OCI-LY7 (cell line): ENCODE results near the gene DHRS3. TPM values are rescaled to one million over a fixed set of nuclear protein-coding genes. Genes with fewer than 3 reads are reported as not detected.
A peak's percentile ranks its signal among the peaks of the same experiment; 100 is the strongest.

ENCODE experiments used
- BruUV-seq: library from RNA; stranded (reverse); fragments of 400-500 nt; replicated peaks from 2 replicates; lab custom pipeline; 2021; lab: Mats Ljungman, UMichigan
- CTCF ChIA-PET: fragments of 300-600 bp; sonication (Branson Sonifier 250); formaldehyde crosslinking; loops from one replicate; lab custom pipeline; 2022; ENCODE audit warnings: antibody characterized with exemption; ENCODE audit not compliant: unreplicated experiment; lab: Charles Lee
- POLR2A ChIA-PET: fragments of 300-600 bp; sonication (Branson Sonifier 250); formaldehyde crosslinking; loops from one replicate; lab custom pipeline; 2022; ENCODE audit warnings: antibody characterized with exemption; lab: Charles Lee
- DNase-seq: peaks from one replicate; pipeline ENCODE4 v3.0.0-alpha.2; 2015; ENCODE audit warnings: low spot score
- H2AFZ ChIP-seq: fragments of 200-600 bp; sonication (generic), shearing (Covaris generic); 2 replicates; pipeline ENCODE4 v1.6.1; 2014; ENCODE audit warnings: mild to moderate bottlenecking, antibody characterized with exemption, low read length, moderate library complexity
- H3K27ac ChIP-seq: fragments of 200-600 bp; sonication (generic); 2 replicates; pipeline ENCODE4 v1.5.1; 2014; ENCODE audit warnings: mixed run types, low read depth, mild to moderate bottlenecking, moderate library complexity, low read length, inconsistent platforms; ENCODE audit not compliant: poor library complexity, severe bottlenecking
- H3K36me3 ChIP-seq: fragments of 200-600 bp; sonication (generic); 2 replicates; pipeline ENCODE4 v1.6.1; 2014; ENCODE audit warnings: mild to moderate bottlenecking, antibody characterized with exemption, low read length, moderate library complexity, mixed read lengths; ENCODE audit not compliant: insufficient read depth
- H3K4me1 ChIP-seq: fragments of 200-600 bp; sonication (generic); 2 replicates; pipeline ENCODE4 v1.5.1; 2014; ENCODE audit warnings: mild to moderate bottlenecking, low read length; ENCODE audit not compliant: insufficient read depth, poor library complexity, severe bottlenecking
- H3K4me2 ChIP-seq: fragments of 200-600 bp; sonication (generic); 2 replicates; pipeline ENCODE4 v1.6.1; 2014; ENCODE audit warnings: mild to moderate bottlenecking, low read length
- H3K4me3 ChIP-seq: fragments of 200-600 bp; sonication (generic); 2 replicates; pipeline ENCODE4 v1.5.1; 2014; ENCODE audit warnings: mild to moderate bottlenecking, low read depth, low read length; ENCODE audit not compliant: poor library complexity, severe bottlenecking
- H3K79me2 ChIP-seq: fragments of 200-600 bp; sonication (generic); 2 replicates; pipeline ENCODE4 v1.6.1; 2016; ENCODE audit warnings: low read depth, mild to moderate bottlenecking, low read length, moderate library complexity, mixed read lengths; ENCODE audit not compliant: insufficient read depth
- H3K9me2 ChIP-seq: fragments of 200-600 bp; sonication (generic); 2 replicates; pipeline ENCODE4 v1.6.1; 2016; ENCODE audit warnings: mild to moderate bottlenecking, low read length, mixed read lengths; ENCODE audit not compliant: insufficient read depth
- H3K9me3 ChIP-seq: fragments of 200-600 bp; sonication (generic); 2 replicates; pipeline ENCODE4 v1.6.1; 2014; ENCODE audit warnings: mild to moderate bottlenecking, mixed run types, low read length, mixed read lengths
- H4K20me1 ChIP-seq: fragments of 200-600 bp; sonication (generic); 2 replicates; pipeline ENCODE4 v1.6.1; 2014; ENCODE audit warnings: mild to moderate bottlenecking, antibody characterized with exemption, low read length, moderate library complexity, mixed read lengths; ENCODE audit not compliant: insufficient read depth
- CTCF ChIP-seq: fragments of 200-600 bp; sonication (generic); conservative IDR thresholded peaks from 2 replicates; pipeline ENCODE4 v1.5.1; 2014; ENCODE audit warnings: mild to moderate bottlenecking, antibody characterized with exemption, low read length, moderate library complexity, mixed read lengths
- EZH2phosphoT487 ChIP-seq: fragments of 200-600 bp; sonication (generic); IDR thresholded peaks from 2 replicates; pipeline ENCODE4 v1.6.1; 2018; ENCODE audit warnings: low read depth, borderline replicate concordance, mild to moderate bottlenecking, mixed run types, antibody characterized with exemption, low read length, moderate library complexity, mixed read lengths
- intact Hi-C: fragments of 100-400 bp; cut with micrococcal nuclease; formaldehyde crosslinking; loops from one replicate; pipeline ENCODE4 v1.10.0; 2022; ENCODE audit not compliant: unreplicated experiment
- total RNA-seq, 2 experiments: library from RNA; depleted of rRNA in 1 of 2; stranded (reverse); fragments of >200 nt in 1 of 2; shearing (Covaris generic) in 1 of 2; gene quantifications; 2 replicates each; pipeline ENCODE4 v1.2.3, GENCODE V29; 2014 to 2022

Gene DHRS3
- total RNA-seq, 2 experiments from 2014 or later: not detected

GRCh38 chr1:12600880-12601633 is 17.0 kb downstream of the DHRS3 start:
- H3K4me3 ChIP-seq: no peak overlapping the region
- H4K20me1 ChIP-seq: no peaks in the 10 kb centered on the region
- TF ChIP-seq EZH2phosphoT487 (no peak), CTCF (peak; percentile 72)
- no peaks in the 10 kb centered on the region for H3K4me1 ChIP-seq
- no peaks in the 10 kb centered on the region for H3K36me3 ChIP-seq
- H3K9me3 ChIP-seq: no peaks in the 10 kb centered on the region
- ChIA-PET CTCF (interaction anchor here (0.6 kb wide), 1 partner anchor 980 kb away, joined by 4 read pairs; no protein-coding TSS in a partner anchor), POLR2A (no interaction called here)
- no peak overlapping the region for H2AFZ ChIP-seq
- no peaks in the 10 kb centered on the region for H3K79me2 ChIP-seq
- H3K9me2 ChIP-seq: no peaks in the 10 kb centered on the region
- intact Hi-C loops: no loop called here
- peak; percentile 17 for DNase-seq
- no TSS peak for BruUV-seq
- H3K27ac ChIP-seq: no peak overlapping the region
- H3K4me2 ChIP-seq: no peak overlapping the region

GRCh38 chr1:12600335-12600734 is 17.7 kb downstream of the DHRS3 start:
- H3K36me3 ChIP-seq: no peaks in the 10 kb centered on the region
- no peak overlapping the region for H2AFZ ChIP-seq
- intact Hi-C loops: no loop called here
- TF ChIP-seq EZH2phosphoT487 (no peak), CTCF (no peak)
- ChIA-PET CTCF (no interaction called here), POLR2A (no interaction called here)
- no peak for DNase-seq
- no peak overlapping the region for H3K4me3 ChIP-seq
- no peaks in the 10 kb centered on the region for H3K9me2 ChIP-seq
- no peaks in the 10 kb centered on the region for H4K20me1 ChIP-seq
- BruUV-seq: no TSS peak
- H3K79me2 ChIP-seq: no peaks in the 10 kb centered on the region
- no peak overlapping the region for H3K4me2 ChIP-seq
- H3K9me3 ChIP-seq: no peaks in the 10 kb centered on the region
- H3K4me1 ChIP-seq: no peaks in the 10 kb centered on the region
- no peak overlapping the region for H3K27ac ChIP-seq

- Histone ChIP-seq H3K4me3 (no peak overlapping the region), H3K27ac (no peak overlapping the region), H2AFZ (no peak overlapping the region), H3K36me3 (no peaks in the 10 kb centered on the region), H3K9me2 (no peaks in the 10 kb centered on the region), H3K9me3 (no peaks in the 10 kb centered on the region), H4K20me1 (no peaks in the 10 kb centered on the region), H3K79me2 (no peaks in the 10 kb centered on the region), H3K4me2 (no peak overlapping the region), H3K4me1 (no peaks in the 10 kb centered on the region)
- intact Hi-C loops: no loop called here
- DNase-seq: no peak
- ChIA-PET POLR2A (interaction anchor here (0.5 kb wide), 1 partner anchor 345 kb away, joined by 4 read pairs; no protein-coding TSS in a partner anchor), CTCF (no interaction called here)
- TF ChIP-seq CTCF: no peak
- no peak for TF ChIP-seq EZH2phosphoT487
- no TSS peak for BruUV-seq
Observed at GRCh38 chr1:12599657-12600056, 18.4 kb downstream of the DHRS3 start.
